ENCODE results near the gene VAC14.

DNA sequence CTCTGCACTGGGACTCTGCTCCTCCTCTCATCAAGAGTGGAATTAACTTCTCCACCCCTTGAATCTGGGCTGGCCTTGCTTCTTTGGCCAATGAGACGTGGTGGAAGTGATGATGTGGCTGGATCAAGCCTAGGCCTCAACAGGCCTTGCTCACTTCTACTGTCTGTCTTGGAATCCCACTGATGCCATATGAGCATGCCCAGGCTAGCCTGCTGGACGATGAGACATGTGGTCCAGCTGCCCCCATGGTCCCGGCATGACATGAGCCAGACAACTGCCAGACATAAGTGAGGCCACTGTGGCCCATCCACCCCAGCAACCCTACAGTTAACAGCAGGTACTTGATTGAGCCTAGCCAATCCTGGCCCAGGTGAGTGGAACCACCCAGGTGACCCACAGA, 18.7 kb downstream of the VAC14 start:
- TF ChIP-seq CTCF (IDR thresholded peaks at IDR 0.05): no peak
- TF ChIP-seq POLR2A (IDR thresholded peaks at IDR 0.05): no peak

All from lower leg skin (tissue), 3 donors.